Mucosa of descending colon (tissue), 3 donors: Measurements from ENCODE around the gene NUDT6. TPM values are rescaled to one million over a fixed set of nuclear protein-coding genes. Genes with fewer than 3 reads are reported as not detected.

Source experiments
- total RNA-seq, 3 donors: library from RNA; stranded (reverse); fragmentation: NEBNext Ultra II Directional in 2 of 3; extraction: Animal tissue kit (Norgen Biotek cat#: 25700) in 2 of 3; gene quantifications; one replicate each; pipeline versions ENCODE4 v1.2.1 to v1.2.4, GENCODE V29; 2021 to 2023
- donor health status: DM: no; HTN: no; CAD: no; lungs with moderate emphysema.
- donor health status: DM: no; HTN: no; CAD: no.
- donor health status: DM: no; HTN: yes; CAD: no.

Gene NUDT6
- total RNA-seq, 3 donors from 2014 or later: 5.3 to 11.2 (median 5.6) TPM

Other genes with a start within 250 kb of the NUDT6 start
- gene BBS12, start 189.9 kb downstream of the NUDT6 start, total RNA-seq: 1 to 10 TPM; 3.3 to 5.4 (median 3.9) TPM
- 10 to 100 TPM in 1 of 3 donors, 1 to 10 TPM in 2; 1.3 to 45.0 (median 2.4) TPM for gene FGF2, start 95.8 kb downstream of the NUDT6 start, total RNA-seq